ENCODE results near the gene JPH4.

The JPH4 gene

DNA sequence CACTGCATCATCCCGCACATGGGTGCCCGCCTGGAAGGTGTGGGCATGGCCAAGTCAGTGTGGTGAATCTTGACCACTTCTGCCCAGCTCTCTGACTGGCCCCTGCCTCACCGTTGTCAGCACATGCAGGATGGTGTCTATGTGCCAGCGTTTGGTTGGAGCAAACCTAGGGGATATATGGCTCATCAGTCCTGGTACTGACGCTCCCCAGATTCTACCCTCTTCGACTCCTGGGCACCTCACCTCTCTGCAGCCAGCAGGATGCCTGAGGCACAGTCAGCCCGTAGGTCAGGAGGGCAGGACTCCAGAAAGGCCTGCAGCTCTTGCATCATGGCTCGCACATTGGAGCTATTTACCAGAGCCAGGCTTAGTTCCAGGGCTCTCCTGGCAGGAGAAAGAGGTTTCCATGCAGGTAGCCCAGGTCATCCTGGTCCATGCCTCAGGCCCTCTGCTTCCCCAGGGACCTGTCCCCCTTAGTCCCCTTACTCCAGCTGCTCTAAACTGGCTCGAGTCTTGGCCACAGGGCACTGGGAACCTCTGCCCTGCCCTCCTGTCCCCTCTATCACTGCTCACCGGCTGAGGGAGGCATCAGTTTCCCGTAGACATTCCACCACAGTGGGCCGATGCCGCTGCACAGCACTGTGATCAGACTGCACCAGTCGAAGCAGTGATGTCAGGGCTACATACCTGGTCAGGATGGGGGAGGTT is 15.0 kb downstream of the JPH4 start:
- DNase-seq (ENCODE audit: low spot score): no peak

- DNase-seq (ENCODE audit: low spot score): no peak
These were observed 15.6 kb downstream of the JPH4 start for GRCh38 chr14:23562822-23563472.

DNA sequence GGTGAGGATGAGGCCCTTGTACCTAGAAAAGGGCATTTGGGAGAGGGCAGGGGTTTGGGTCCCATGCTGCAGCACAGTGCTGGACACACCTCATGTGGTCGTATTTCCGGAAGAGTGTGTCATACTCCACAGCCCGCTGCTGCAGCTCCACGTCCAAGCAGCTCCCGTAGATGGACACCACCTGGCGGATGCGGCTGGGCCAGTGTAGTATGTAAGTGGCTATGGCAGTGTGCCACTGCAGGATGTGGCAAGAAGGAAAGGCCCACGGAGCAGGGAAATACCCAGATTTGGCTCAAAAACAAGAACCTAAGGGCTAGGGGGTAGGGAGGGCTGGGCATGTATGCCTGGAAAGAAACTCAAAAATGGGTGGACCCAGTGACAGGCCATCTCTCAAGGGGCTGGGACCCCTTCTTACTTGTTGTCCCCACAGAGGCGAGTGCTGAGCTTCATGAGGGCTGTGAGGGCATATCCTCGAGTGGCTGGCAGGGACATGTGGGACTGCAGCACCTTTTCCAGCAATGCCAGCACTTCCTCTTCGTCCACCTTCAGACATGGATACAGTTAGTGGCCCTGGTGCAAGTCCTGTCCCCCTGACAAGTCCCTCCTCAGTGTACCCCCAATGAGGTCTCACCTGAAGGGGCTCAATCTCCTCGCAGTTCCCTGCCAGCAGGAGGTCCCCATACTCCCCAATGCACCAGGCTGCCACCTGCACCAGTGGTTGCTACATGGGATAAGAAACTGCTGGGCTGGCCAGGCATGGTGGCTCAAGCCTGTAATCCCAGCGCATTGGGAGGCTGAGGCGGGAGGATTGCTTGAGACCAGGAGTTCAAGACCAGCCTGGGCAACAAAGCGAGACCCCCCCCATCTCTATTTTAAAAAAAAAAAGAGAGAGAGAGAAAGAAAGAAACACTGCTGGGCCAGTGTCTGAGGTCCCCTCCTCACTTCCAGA is 16.4 kb downstream of the JPH4 start:
- DNase-seq (ENCODE audit: low spot score): no peak

DNA sequence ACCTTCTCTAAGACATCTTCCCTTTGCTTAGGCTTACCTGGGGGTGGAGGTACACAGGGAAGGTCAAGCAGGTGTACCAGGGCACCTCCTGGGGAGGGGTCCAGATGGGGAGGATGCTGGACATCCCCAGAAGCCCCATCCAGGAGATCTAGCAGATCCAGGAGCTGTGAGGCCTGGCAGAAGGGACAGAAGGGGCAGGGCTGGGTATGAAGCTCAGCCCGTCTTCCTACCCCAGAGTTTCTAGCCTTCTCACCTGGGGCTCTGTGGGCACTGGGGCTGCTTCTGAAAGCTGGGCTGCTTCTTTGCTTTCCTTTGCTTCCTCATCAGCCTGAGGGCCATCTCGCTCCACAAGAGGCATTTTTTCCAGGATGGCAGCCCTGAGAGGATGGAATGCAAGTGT is 17.3 kb downstream of the JPH4 start:
- DNase-seq (ENCODE audit: low spot score): no peak

- DNase-seq (ENCODE audit: low spot score): no peak
These were observed 18.6 kb downstream of the JPH4 start for GRCh38 chr14:23559926-23560520.

DNA sequence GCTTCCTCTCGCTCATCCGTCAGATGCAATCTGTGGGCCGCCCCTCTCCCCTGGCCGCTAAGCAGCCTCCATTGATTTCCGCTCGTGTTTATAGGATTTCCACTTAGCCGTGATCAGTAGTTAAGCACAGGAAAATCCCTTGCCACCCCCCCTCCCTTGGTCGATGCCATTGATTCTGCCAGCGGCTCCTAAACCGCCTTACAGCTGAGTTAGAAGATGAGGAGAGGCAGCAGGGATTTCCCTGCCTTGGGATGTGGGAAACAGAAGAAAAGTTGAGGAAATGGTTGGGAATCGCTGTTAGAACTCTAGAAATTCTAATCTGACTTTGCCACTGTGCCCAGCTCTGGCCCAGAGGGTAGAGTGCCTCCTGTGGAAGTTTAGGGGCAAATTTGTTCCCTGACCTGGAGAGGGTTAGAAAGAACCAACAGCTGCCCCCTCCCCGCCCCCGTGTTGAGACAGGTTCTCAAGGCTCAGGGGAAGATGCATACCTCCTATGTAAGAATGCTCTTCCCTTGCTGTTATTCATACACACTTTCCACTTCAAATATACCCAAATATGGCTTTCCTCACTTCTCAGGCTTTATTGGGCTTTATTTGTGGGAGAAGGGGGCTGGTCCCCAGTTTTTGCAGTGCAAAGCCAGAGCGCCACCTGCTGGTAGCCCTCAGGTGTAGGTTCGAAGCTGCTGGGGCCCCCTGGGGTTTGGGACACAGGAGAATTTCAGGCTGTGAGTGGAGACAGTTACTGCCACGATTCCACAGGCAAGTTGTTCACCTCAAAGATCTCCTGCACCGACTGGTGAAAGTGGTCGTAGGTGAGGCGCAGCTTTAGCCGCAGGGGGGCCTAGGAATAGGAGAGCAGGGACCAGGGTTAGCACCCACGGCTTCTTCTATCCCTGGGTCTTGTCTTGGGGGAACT is 19.3 kb downstream of the JPH4 start:
- DNase-seq (ENCODE audit: low spot score): no peak

GRCh38 chr14:23558346-23559009 is 20.1 kb downstream of the JPH4 start:
- DNase-seq (ENCODE audit: low spot score): no peak

GRCh38 chr14:23557946-23558345 is 20.6 kb downstream of the JPH4 start:
- DNase-seq (ENCODE audit: low spot score): no peak

DNA sequence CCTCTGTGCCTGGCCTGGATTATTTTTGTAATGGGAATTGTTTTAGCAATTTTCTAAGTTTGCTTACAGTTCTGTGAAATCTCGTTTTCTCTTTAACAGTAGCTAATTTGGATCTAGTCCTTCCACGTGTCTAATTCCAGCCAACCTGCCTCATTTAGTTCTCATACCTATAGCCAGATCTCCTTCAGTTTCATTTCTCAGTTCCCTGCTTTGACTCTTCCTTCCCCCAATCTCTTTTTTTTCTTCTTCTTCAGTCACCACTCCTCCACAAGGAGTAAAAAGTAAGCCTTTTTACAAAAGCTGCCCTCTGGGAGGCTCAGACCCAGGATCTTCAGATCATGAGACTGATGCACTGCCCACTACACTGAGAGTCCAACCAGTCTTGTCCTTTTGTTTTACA is 21.1 kb downstream of the JPH4 start:
- DNase-seq (ENCODE audit: low spot score): no peak

GRCh38 chr14:23556700-23557440 is 21.7 kb downstream of the JPH4 start:
- DNase-seq (ENCODE audit: low spot score): no peak

DNA sequence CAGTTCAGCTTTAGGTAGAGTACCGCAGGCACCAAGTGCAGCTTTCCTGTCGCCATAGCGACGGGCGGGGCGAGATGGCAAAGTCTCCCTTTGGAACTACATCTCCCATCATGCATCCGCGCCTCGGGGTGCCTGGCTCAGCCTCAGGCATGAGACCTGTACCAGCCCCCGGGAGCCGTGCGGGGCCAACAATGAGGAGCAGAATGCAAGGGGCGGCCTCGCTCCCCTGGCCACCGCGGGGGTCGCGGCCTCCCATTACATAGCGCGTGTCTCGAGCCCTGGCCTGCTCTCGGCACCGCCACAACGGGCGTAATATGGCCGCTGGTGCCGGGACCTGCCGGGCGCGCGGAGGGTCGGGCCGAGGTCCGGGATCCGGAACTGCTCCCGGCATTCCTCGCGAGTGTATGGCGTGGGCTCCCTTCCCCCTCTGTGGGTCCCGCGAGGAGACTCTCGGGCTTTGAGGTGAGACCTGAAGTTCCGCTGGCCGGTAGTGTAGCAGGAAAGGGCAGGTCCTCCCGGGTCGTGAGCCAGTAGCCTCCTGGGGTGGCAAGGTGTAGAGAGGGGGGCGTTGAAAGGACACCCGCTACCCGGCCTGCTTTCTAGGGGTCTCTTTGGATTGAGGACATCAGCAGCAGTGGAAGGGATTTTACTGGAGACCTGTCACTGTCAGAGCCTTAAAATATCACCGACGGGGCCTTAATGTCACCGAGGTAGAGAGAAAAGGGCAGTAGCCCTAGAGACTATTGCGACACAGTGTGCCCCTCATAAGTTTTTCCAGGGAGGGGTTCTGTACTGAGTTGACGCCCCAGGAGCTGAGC is 22.5 kb downstream of the JPH4 start, which contains the start of gene THTPA:
Gene THTPA, plus strand, starts transcription at position 390 of the 818 bp plus-strand sequence. CDS start 487 bp downstream, outside the sequence.
- DNase-seq (ENCODE audit: low spot score): peak; percentile 88

- no peak for DNase-seq (ENCODE audit: low spot score)
These were observed 23.1 kb downstream of the JPH4 start for GRCh38 chr14:23555533-23555881.

DNA sequence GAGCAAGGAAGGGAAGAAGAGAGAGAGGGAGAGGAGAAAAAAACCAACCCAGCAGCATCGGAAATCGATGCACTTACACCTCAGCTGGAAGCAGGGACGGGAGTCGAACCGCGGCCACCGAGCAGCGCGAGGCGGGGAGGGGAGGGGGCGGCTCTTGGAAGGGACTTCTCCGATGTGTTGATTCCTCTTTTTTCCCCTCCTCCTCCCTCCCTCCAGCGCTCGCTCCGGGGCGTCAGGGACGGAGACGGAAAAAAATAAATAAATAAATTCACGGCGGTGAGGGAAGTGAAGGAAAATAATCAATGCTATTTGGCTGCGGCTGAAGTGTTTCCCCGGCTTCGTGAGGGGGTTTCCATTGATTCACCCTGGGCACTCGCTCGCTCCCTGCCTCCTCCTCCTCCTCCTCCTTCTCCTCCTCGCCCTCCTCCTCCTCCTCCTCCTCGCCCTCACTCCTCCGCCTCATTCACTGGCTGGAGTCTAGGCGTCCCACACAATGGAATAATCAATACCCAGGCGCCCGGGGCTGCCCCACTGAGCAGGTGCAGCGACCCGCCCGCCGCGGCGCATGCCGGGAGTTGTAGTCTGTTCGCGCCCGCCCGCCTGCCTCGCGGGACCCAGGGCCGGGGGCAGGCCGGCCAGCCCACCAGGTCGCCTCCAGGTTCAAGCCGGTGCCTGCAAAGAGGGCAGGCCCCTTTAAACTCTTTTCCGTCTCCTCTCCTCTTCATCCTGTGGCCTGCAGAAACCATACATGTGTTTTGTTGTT is 27.1 kb downstream of the JPH4 start, which contains the start of gene ZFHX2:
Gene ZFHX2, minus strand, starts transcription at position 500 of the 763 bp plus-strand sequence. CDS start 16,440 bp downstream, outside the sequence.
- peak; percentile 68 for DNase-seq (ENCODE audit: low spot score)

DNA sequence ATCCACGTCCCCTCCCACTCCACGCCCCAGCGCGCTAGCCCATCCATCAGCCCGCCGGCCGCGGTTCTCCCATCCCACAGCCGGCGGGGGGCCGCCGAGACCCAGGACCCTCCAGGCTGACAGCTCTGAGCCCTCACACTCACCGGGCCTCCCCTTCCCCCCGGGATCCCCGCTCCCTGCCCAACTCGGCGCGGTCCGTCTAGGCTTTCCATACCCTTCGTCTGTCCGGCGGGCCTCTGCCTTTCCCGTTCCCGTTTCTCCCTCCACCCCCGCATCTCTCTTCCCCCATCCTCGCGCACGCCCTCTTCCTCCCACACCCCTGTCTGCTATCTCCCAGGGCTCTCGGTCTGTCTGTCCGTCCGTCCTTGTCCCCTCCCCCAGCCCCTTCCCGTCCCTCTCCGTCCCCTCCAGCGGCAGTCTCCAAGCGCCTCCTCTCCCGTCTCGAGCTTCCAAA is 27.8 kb downstream of the JPH4 start:
- peak; percentile 28 for DNase-seq (ENCODE audit: low spot score)

DNA sequence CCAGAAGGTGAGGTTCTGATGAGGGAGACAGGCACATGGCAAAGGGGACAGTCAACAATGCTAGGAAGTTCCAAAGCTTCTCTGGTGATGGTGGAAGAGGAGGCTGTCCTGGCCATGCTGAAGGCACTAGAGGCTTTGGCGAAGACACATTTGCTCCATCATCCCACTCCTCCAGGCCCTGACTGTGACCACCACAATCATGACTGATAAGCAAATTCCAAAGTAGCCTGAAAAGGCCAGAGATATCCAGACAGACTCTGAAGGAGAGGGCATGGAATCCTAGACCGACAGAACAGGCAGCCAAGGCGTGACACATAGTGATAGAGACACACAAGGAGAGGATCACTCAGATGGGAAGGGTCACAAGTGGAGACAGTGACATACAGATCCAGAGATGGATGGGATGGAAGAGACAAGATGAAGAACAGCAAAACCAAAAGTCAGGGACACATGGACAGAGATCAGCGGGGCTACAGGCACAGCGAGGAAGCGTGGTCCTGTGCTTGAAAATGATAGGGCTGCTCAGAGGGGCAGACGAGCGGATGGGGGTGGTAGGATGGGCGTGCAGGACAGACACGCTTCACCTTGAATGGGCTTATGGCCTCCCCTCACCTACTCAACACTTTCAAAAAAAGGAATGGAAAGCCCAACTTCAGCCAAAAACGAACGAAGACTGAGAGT is 28.3 kb downstream of the JPH4 start:
- DNase-seq (ENCODE audit: low spot score): no peak

- no peak for DNase-seq (ENCODE audit: low spot score)
These were observed 30.0 kb downstream of the JPH4 start for GRCh38 chr14:23548351-23549318.

All from SW480 (cell line).